Measurements from ENCODE around the gene IGSF21. TPM values are rescaled to one million over a fixed set of nuclear protein-coding genes. Genes with fewer than 3 reads are reported as not detected.

IGSF21 gene
- total and polyA plus RNA-seq, 2 experiments from 2014 or later: not detected

DNA sequence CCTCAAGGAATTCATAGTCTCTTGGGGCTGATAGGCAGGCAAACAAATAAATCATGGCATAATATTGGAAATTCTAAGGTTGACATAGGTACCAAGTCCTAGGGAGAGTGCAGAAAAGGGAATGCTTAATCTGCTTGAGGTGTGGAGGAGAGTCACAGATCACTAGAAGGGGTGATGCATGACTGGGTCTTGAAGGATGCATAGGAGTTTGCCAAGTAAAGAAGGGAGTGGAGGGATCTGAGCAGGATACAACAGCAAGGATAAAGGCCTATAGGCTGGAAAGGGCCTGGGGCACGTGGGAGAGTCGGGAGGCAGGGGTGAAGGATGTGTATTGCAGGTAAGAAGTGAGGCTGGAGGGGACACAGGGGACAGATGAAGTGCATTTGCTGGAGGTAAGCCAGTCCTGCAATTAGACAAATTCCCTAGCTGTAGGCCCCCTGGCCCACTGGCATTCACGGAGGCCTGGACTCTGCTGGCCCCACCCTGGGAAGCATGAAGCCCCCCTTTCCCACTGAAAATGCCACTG is 15.9 kb downstream of the IGSF21 start:
- TF ChIP-seq EZH2 (IDR thresholded peaks at IDR 0.05; ENCODE audit: borderline replicate concordance) (no peak), CTCF (IDR thresholded peaks at IDR 0.05; ENCODE audit: poor library complexity) (no peak), EZH2phosphoT487 (IDR thresholded peaks at IDR 0.05; ENCODE audit: low read depth, severe bottlenecking, unreplicated experiment) (no peak)
- no peak overlapping the region for H3K4me2 ChIP-seq
- peaks cover 23% of the 10 kb centered on the region for H3K27me3 ChIP-seq
- H3K27ac ChIP-seq: no peak overlapping the region
- no peaks in the 10 kb centered on the region for H3K9me3 ChIP-seq (ENCODE audit: low read depth)
- peaks cover 6% of the 10 kb centered on the region for H3K4me1 ChIP-seq (ENCODE audit: insufficient read depth)
- H3K79me2 ChIP-seq: no peaks in the 10 kb centered on the region
- H3K4me3 ChIP-seq: no peak overlapping the region
- WGBS (ENCODE audit: low lambda C conversion rate, missing lambda C conversion rate): 52% methylated on average over 3 of the region's 3 CpGs
- no peak for DNase-seq (ENCODE audit: low spot score)
- no peaks in the 10 kb centered on the region for H3K9me2 ChIP-seq (replicated peaks; ENCODE audit: insufficient read depth)
- H3K36me3 ChIP-seq (replicated peaks; ENCODE audit: insufficient read depth, low read depth): no peaks in the 10 kb centered on the region
- H2AFZ ChIP-seq: no peak overlapping the region
- no peaks in the 10 kb centered on the region for H4K20me1 ChIP-seq (ENCODE audit: insufficient read depth, poor library complexity, severe bottlenecking)

- no peaks in the 10 kb centered on the region for H3K36me3 ChIP-seq (replicated peaks; ENCODE audit: insufficient read depth, low read depth)
- H3K4me2 ChIP-seq: no peak overlapping the region
- H2AFZ ChIP-seq: no peak overlapping the region
- 89% methylated on average over 4 of the region's 4 CpGs for WGBS (ENCODE audit: low lambda C conversion rate, missing lambda C conversion rate)
- no peaks in the 10 kb centered on the region for H3K79me2 ChIP-seq
- TF ChIP-seq CTCF (IDR thresholded peaks at IDR 0.05; ENCODE audit: poor library complexity): no peak
- no peak for TF ChIP-seq EZH2 (IDR thresholded peaks at IDR 0.05; ENCODE audit: borderline replicate concordance)
- no peak for TF ChIP-seq EZH2phosphoT487 (IDR thresholded peaks at IDR 0.05; ENCODE audit: low read depth, severe bottlenecking, unreplicated experiment)
- peaks cover 10% of the 10 kb centered on the region for H3K27me3 ChIP-seq
- no peaks in the 10 kb centered on the region for H3K9me2 ChIP-seq (replicated peaks; ENCODE audit: insufficient read depth)
- no peak for DNase-seq (ENCODE audit: low spot score)
- peaks cover 6% of the 10 kb centered on the region for H3K4me1 ChIP-seq (ENCODE audit: insufficient read depth)
- no peaks in the 10 kb centered on the region for H4K20me1 ChIP-seq (ENCODE audit: insufficient read depth, poor library complexity, severe bottlenecking)
- no peak overlapping the region for H3K4me3 ChIP-seq
- H3K9me3 ChIP-seq (ENCODE audit: low read depth): no peaks in the 10 kb centered on the region
- no peak overlapping the region for H3K27ac ChIP-seq
These were observed 17.4 kb downstream of the IGSF21 start for GRCh38 chr1:18124977-18125376.

- H3K36me3 ChIP-seq (replicated peaks; ENCODE audit: insufficient read depth, low read depth): no peaks in the 10 kb centered on the region
- DNase-seq (ENCODE audit: low spot score): no peak
- 80% methylated on average over 5 of the region's 5 CpGs for WGBS (ENCODE audit: low lambda C conversion rate, missing lambda C conversion rate)
- peaks cover 6% of the 10 kb centered on the region for H3K4me1 ChIP-seq (ENCODE audit: insufficient read depth)
- H3K27ac ChIP-seq: no peak overlapping the region
- H3K9me3 ChIP-seq (ENCODE audit: low read depth): no peaks in the 10 kb centered on the region
- no peak overlapping the region for H3K4me2 ChIP-seq
- TF ChIP-seq EZH2phosphoT487 (IDR thresholded peaks at IDR 0.05; ENCODE audit: low read depth, severe bottlenecking, unreplicated experiment): no peak
- TF ChIP-seq CTCF (IDR thresholded peaks at IDR 0.05; ENCODE audit: poor library complexity): no peak
- TF ChIP-seq EZH2 (IDR thresholded peaks at IDR 0.05; ENCODE audit: borderline replicate concordance): no peak
- no peaks in the 10 kb centered on the region for H3K79me2 ChIP-seq
- H2AFZ ChIP-seq: no peak overlapping the region
- H4K20me1 ChIP-seq (ENCODE audit: insufficient read depth, poor library complexity, severe bottlenecking): no peaks in the 10 kb centered on the region
- no peaks in the 10 kb centered on the region for H3K27me3 ChIP-seq
- no peaks in the 10 kb centered on the region for H3K9me2 ChIP-seq (replicated peaks; ENCODE audit: insufficient read depth)
- no peak overlapping the region for H3K4me3 ChIP-seq
These were observed 19.0 kb downstream of the IGSF21 start for GRCh38 chr1:18126616-18127015.
